GM23338 (cell line): ENCODE data around the gene SLC18B1. TPM values are rescaled to one million over a fixed set of nuclear protein-coding genes. Genes with fewer than 3 reads are reported as not detected.

Experiments
- ATAC-seq: fragments of 200-7000 bp; cut with Tn5 transposase; 3 replicates; pipeline ENCODE4 v1.9.1; 2020
- DNase-seq: peaks from one replicate; pipeline ENCODE4 v3.0.0-alpha.2; 2015; ENCODE audit warnings: low spot score
- H2AFZ ChIP-seq: fragments of 200-600 bp; sonication (generic); 2 replicates; pipeline ENCODE4 v1.8.0; 2016; ENCODE audit warnings: antibody characterized with exemption, mild to moderate bottlenecking, moderate library complexity
- H3F3A ChIP-seq: fragments of 200-600 bp; sonication (generic); replicated peaks from 2 replicates; pipeline ENCODE4 v1.8.0; 2017; ENCODE audit warnings: antibody characterized with exemption, mixed run types, low read depth
- H3K27ac ChIP-seq: fragments of 200-600 bp; sonication (generic); 2 replicates; pipeline ENCODE4 v1.6.1; 2016; ENCODE audit warnings: low read depth
- H3K27me3 ChIP-seq: fragments of 200-600 bp; sonication (generic); 2 replicates; pipeline ENCODE4 v1.8.0; 2016; ENCODE audit warnings: mild to moderate bottlenecking, mixed run types, moderate library complexity; ENCODE audit not compliant: insufficient read depth
- H3K36me3 ChIP-seq: fragments of 200-600 bp; sonication (generic); 2 replicates; pipeline ENCODE4 v1.8.0; 2016; ENCODE audit warnings: mild to moderate bottlenecking; ENCODE audit not compliant: insufficient read depth
- H3K4me1 ChIP-seq: fragments of 200-600 bp; sonication (generic); 2 replicates; pipeline ENCODE4 v1.8.0; 2016; ENCODE audit warnings: mild to moderate bottlenecking, moderate library complexity; ENCODE audit not compliant: insufficient read depth
- H3K4me2 ChIP-seq: fragments of 200-600 bp; sonication (generic); 2 replicates; pipeline ENCODE4 v1.7.1; 2017; ENCODE audit warnings: mixed run types
- H3K4me3 ChIP-seq: fragments of 200-600 bp; sonication (generic); 2 replicates; pipeline ENCODE4 v1.6.1; 2016; ENCODE audit warnings: mixed run types
- H3K79me2 ChIP-seq: fragments of 200-600 bp; sonication (generic); replicated peaks from 2 replicates; pipeline ENCODE4 v1.8.0; 2017; ENCODE audit warnings: mild to moderate bottlenecking; ENCODE audit not compliant: insufficient read depth
- H3K9me2 ChIP-seq: fragments of 200-600 bp; sonication (generic); 2 replicates; pipeline ENCODE4 v1.8.0; 2017; ENCODE audit not compliant: insufficient read depth
- H4K20me1 ChIP-seq: fragments of 200-600 bp; sonication (generic); replicated peaks from 2 replicates; pipeline ENCODE4 v1.8.0; 2017; ENCODE audit warnings: mild to moderate bottlenecking; ENCODE audit not compliant: insufficient read depth
- H3K27ac Mint-ChIP-seq: 2 replicates; pipeline ENCODE4 v1.8.0; 2020; ENCODE audit warnings: inconsistent platforms, mild to moderate bottlenecking, moderate library complexity, mixed read lengths
- H3K27me3 Mint-ChIP-seq: 3 replicates; pipeline ENCODE4 v1.8.0; 2022; ENCODE audit warnings: low read depth, mild to moderate bottlenecking, moderate library complexity, mixed read lengths, inconsistent platforms; ENCODE audit not compliant: insufficient read depth, poor library complexity
- H3K36me3 Mint-ChIP-seq: 3 replicates; pipeline ENCODE4 v1.8.0; 2021; ENCODE audit warnings: low read depth, mild to moderate bottlenecking, inconsistent platforms, moderate library complexity, mixed read lengths
- H3K4me1 Mint-ChIP-seq: 3 replicates; pipeline ENCODE4 v1.8.0; 2020; ENCODE audit warnings: mild to moderate bottlenecking, inconsistent platforms, mixed read lengths
- H3K4me3 Mint-ChIP-seq: 3 replicates; pipeline ENCODE4 v1.8.0; 2021; ENCODE audit warnings: moderate library complexity, mild to moderate bottlenecking, inconsistent platforms, mixed read lengths
- H3K9me3 Mint-ChIP-seq: 3 replicates; pipeline ENCODE4 v1.8.0; 2020; ENCODE audit warnings: moderate library complexity, mild to moderate bottlenecking, inconsistent platforms, mixed read lengths
- CREB1 ChIP-seq: fragments of 250-450 bp; sonication (Bioruptor Pico); IDR thresholded peaks from 2 replicates; pipeline ENCODE4 v1.5.0; 2020; ENCODE audit warnings: low read depth, mild to moderate bottlenecking, moderate library complexity
- CTCF ChIP-seq, 2 experiments: fragments of 200-600 bp in 1 of 2; sonication (generic) in 1 of 2; conservative IDR thresholded peaks; 2 replicates each; pipeline versions ENCODE4 v1.5.1 to v1.6.1; 2016 to 2017; ENCODE audit warnings: antibody characterized with exemption in 2 of 2, low read depth in 2 of 2, mild to moderate bottlenecking in 2 of 2, moderate library complexity in 1 of 2
- ETS1 ChIP-seq: IDR thresholded peaks from 2 replicates; pipeline ENCODE4 v1.6.1; 2016; ENCODE audit warnings: antibody characterized with exemption
- EZH2 ChIP-seq: fragments of 200-600 bp; sonication (generic); IDR thresholded peaks from one replicate; pipeline ENCODE4 v1.8.0; 2017; ENCODE audit warnings: antibody characterized with exemption, mild to moderate bottlenecking, low read depth; ENCODE audit not compliant: unreplicated experiment
- EZH2phosphoT487 ChIP-seq: fragments of 200-600 bp; sonication (generic); IDR thresholded peaks from one replicate; pipeline ENCODE4 v1.8.1; 2018; ENCODE audit warnings: antibody characterized with exemption; ENCODE audit not compliant: unreplicated experiment
- JUNB ChIP-seq: IDR thresholded peaks from one replicate; pipeline ENCODE4 v1.6.1; 2016; ENCODE audit warnings: antibody characterized with exemption; ENCODE audit not compliant: unreplicated experiment
- NANOG ChIP-seq: IDR thresholded peaks from 2 replicates; pipeline ENCODE4 v1.6.1; 2016; ENCODE audit warnings: antibody characterized with exemption, borderline replicate concordance
- POLR2AphosphoS5 ChIP-seq: IDR thresholded peaks from 2 replicates; pipeline ENCODE4 v1.6.1; 2016; ENCODE audit warnings: antibody characterized with exemption, low read depth
- REST ChIP-seq: IDR thresholded peaks from one replicate; pipeline ENCODE4 v1.6.1; 2018; ENCODE audit warnings: antibody characterized with exemption; ENCODE audit not compliant: unreplicated experiment
- STAT1 ChIP-seq: IDR thresholded peaks from one replicate; pipeline ENCODE4 v1.6.1; 2016; ENCODE audit warnings: antibody characterized with exemption; ENCODE audit not compliant: unreplicated experiment
- ZNF114 ChIP-seq: fragments of 250-450 bp; sonication (Bioruptor Pico); IDR thresholded peaks from 2 replicates; pipeline ENCODE4 v1.5.0; 2020; ENCODE audit warnings: mild to moderate bottlenecking, moderate library complexity
- ZNF331 ChIP-seq: fragments of 250-450 bp; sonication (Bioruptor Pico); IDR thresholded peaks from 2 replicates; pipeline ENCODE4 v1.5.0; 2020; ENCODE audit warnings: low read depth, mild to moderate bottlenecking, moderate library complexity
- polyA plus RNA-seq: library from polyadenylated mRNA; unstranded; fragments of >200 nt; fragmentation: Nextera tagmentation; extraction: Ambion mirVana; gene quantifications from 2 replicates; pipeline ENCODE4 v1.2.1, GENCODE V29; 2016
- total RNA-seq: library from RNA; depleted of rRNA; stranded (reverse); fragments of >200 nt; shearing (Covaris generic); gene quantifications from 2 replicates; pipeline ENCODE4 v1.2.3, GENCODE V29; 2014
- TF ChIP-seq, protein P1 (sequence below): fragments of 250-450 bp; sonication (Bioruptor Pico); IDR thresholded peaks from 2 replicates; pipeline ENCODE4 v1.5.0; 2020; ENCODE audit warnings: mild to moderate bottlenecking, moderate library complexity

Gene SLC18B1
- total and polyA plus RNA-seq, 2 experiments from 2014 or later: 26.4 to 37.4 TPM

DNA sequence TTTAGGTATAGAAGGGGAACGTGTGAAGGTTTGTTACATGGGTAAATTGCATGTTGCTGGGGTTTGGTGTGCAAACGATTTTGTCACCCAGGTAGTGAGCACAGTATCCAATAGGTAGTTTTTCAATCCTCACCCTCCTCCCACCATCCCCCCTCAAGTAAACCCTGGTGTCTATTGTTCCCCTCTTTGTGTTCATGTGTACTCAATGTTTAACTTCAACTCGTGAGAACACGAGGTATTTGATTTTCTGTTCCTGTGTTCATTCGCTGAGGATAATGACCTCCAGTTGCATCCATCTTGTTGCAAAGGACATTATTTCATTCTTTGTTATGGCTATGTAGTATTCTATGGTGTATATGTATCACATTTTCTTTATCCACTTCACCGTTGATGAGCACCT lies 73.0 kb downstream of the SLC18B1 start:
- no peaks in the 10 kb centered on the region for H3K36me3 Mint-ChIP-seq
- H3K27ac ChIP-seq: no peak overlapping the region
- H3K79me2 ChIP-seq: no peaks in the 10 kb centered on the region
- H3K36me3 ChIP-seq: no peaks in the 10 kb centered on the region
- no peaks in the 10 kb centered on the region for H3K27me3 ChIP-seq
- H3K9me3 Mint-ChIP-seq: no peaks in the 10 kb centered on the region
- TF ChIP-seq EZH2 (no peak), NANOG (no peak), POLR2AphosphoS5 (no peak), ETS1 (no peak), ZNF331 (no peak), CREB1 (CRISPR knock-in tag) (no peak), EZH2phosphoT487 (no peak), STAT1 (no peak), CTCF (conservative IDR thresholded peaks at IDR 0.05; ENCODE audit: low read depth in 2 of 2) (no peak), REST (no peak), ZNF114 (CRISPR knock-in tag) (no peak), JUNB (no peak)
- TF ChIP-seq, protein P1, sequence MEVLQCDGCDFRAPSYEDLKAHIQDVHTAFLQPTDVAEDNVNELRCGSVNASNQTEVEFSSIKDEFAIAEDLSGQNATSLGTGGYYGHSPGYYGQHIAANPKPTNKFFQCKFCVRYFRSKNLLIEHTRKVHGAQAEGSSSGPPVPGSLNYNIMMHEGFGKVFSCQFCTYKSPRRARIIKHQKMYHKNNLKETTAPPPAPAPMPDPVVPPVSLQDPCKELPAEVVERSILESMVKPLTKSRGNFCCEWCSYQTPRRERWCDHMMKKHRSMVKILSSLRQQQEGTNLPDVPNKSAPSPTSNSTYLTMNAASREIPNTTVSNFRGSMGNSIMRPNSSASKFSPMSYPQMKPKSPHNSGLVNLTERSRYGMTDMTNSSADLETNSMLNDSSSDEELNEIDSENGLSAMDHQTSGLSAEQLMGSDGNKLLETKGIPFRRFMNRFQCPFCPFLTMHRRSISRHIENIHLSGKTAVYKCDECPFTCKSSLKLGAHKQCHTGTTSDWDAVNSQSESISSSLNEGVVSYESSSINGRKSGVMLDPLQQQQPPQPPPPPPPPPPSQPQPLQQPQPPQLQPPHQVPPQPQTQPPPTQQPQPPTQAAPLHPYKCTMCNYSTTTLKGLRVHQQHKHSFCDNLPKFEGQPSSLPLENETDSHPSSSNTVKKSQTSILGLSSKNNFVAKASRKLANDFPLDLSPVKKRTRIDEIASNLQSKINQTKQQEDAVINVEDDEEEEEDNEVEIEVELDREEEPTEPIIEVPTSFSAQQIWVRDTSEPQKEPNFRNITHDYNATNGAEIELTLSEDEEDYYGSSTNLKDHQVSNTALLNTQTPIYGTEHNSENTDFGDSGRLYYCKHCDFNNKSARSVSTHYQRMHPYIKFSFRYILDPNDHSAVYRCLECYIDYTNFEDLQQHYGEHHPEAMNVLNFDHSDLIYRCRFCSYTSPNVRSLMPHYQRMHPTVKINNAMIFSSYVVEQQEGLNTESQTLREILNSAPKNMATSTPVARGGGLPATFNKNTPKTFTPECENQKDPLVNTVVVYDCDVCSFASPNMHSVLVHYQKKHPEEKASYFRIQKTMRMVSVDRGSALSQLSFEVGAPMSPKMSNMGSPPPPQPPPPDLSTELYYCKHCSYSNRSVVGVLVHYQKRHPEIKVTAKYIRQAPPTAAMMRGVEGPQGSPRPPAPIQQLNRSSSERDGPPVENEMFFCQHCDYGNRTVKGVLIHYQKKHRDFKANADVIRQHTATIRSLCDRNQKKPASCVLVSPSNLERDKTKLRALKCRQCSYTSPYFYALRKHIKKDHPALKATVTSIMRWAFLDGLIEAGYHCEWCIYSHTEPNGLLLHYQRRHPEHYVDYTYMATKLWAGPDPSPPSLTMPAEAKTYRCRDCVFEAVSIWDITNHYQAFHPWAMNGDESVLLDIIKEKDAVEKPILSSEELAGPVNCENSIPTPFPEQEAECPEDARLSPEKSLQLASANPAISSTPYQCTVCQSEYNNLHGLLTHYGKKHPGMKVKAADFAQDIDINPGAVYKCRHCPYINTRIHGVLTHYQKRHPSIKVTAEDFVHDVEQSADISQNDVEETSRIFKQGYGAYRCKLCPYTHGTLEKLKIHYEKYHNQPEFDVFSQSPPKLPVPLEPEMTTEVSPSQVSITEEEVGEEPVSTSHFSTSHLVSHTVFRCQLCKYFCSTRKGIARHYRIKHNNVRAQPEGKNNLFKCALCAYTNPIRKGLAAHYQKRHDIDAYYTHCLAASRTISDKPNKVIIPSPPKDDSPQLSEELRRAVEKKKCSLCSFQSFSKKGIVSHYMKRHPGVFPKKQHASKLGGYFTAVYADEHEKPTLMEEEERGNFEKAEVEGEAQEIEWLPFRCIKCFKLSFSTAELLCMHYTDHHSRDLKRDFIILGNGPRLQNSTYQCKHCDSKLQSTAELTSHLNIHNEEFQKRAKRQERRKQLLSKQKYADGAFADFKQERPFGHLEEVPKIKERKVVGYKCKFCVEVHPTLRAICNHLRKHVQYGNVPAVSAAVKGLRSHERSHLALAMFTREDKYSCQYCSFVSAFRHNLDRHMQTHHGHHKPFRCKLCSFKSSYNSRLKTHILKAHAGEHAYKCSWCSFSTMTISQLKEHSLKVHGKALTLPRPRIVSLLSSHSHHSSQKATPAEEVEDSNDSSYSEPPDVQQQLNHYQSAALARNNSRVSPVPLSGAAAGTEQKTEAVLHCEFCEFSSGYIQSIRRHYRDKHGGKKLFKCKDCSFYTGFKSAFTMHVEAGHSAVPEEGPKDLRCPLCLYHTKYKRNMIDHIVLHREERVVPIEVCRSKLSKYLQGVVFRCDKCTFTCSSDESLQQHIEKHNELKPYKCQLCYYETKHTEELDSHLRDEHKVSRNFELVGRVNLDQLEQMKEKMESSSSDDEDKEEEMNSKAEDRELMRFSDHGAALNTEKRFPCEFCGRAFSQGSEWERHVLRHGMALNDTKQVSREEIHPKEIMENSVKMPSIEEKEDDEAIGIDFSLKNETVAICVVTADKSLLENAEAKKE: no peak
- no peaks in the 10 kb centered on the region for H3K27me3 Mint-ChIP-seq
- H3K27ac Mint-ChIP-seq: no peak overlapping the region
- no peaks in the 10 kb centered on the region for H3K4me1 ChIP-seq
- no peak overlapping the region for H3K4me2 ChIP-seq
- no peaks in the 10 kb centered on the region for H4K20me1 ChIP-seq
- ATAC-seq (no peak), DNase-seq (no peak)
- no peak overlapping the region for H2AFZ ChIP-seq
- no peaks in the 10 kb centered on the region for H3K9me2 ChIP-seq
- no peaks in the 10 kb centered on the region for H3F3A ChIP-seq
- no peak overlapping the region for H3K4me3 ChIP-seq
- no peak overlapping the region for H3K4me3 Mint-ChIP-seq
- no peaks in the 10 kb centered on the region; the same call in 1 of the 3 replicates for H3K4me1 Mint-ChIP-seq
